Measurements from ENCODE around the gene TMEM132A. TPM values are rescaled to one million over a fixed set of nuclear protein-coding genes. Genes with fewer than 3 reads are reported as not detected.

The TMEM132A gene
- total RNA-seq, 3 donors from 2014 or later, result 2.9 to 11.0 (median 8.5) TPM

DNA sequence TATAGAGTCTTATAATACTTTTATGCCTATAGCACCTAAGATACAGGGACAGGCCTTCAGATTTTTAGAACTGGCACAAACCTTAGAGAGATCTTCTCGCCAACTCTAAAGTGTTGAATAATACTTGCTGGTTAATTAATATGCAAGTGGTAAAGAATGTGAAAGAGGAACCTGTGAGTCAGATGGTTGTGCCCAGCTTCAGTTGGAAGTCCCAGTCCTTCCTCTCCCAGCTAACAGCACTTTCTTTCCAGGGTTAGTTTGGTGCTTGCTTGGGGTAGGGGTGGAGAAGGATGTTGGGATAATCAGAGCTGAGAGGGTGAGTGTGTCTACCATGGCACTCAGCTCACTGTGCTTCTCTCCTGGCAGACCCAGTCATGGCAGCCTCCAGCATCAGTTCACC is 4.9 kb upstream of the TMEM132A start:
- H3K36me3 ChIP-seq, result peaks cover 15% of the 10 kb centered on the region
- intact Hi-C loops (cut with DNase I; ENCODE audit: low total_unique reads), result no loop called here
- H3K4me3 ChIP-seq, result no peak overlapping the region
- DNase-seq (ENCODE audit: low spot score in 2 of 2), result no peak
- peaks cover 4% of the 10 kb centered on the region in 2 donors for H3K4me1 ChIP-seq
- H3K27me3 ChIP-seq, result no peaks in the 10 kb centered on the region
- no peaks in the 10 kb centered on the region for H3K9me3 ChIP-seq
- TF ChIP-seq, protein P1, sequence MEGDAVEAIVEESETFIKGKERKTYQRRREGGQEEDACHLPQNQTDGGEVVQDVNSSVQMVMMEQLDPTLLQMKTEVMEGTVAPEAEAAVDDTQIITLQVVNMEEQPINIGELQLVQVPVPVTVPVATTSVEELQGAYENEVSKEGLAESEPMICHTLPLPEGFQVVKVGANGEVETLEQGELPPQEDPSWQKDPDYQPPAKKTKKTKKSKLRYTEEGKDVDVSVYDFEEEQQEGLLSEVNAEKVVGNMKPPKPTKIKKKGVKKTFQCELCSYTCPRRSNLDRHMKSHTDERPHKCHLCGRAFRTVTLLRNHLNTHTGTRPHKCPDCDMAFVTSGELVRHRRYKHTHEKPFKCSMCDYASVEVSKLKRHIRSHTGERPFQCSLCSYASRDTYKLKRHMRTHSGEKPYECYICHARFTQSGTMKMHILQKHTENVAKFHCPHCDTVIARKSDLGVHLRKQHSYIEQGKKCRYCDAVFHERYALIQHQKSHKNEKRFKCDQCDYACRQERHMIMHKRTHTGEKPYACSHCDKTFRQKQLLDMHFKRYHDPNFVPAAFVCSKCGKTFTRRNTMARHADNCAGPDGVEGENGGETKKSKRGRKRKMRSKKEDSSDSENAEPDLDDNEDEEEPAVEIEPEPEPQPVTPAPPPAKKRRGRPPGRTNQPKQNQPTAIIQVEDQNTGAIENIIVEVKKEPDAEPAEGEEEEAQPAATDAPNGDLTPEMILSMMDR (IDR thresholded peaks at IDR 0.05), result no peak
- TF ChIP-seq POLR2AphosphoS5 (IDR thresholded peaks at IDR 0.05), result no peak
- no peak for TF ChIP-seq POLR2A (IDR thresholded peaks at IDR 0.05)
- no peak overlapping the region for H3K27ac ChIP-seq

- DNase-seq (ENCODE audit: low spot score in 2 of 2), result no peak
- Histone ChIP-seq H3K27me3 (no peaks in the 10 kb centered on the region), H3K4me1 (peaks cover 4% of the 10 kb centered on the region in 2 donors), H3K27ac (no peak overlapping the region), H3K36me3 (peaks cover 15% of the 10 kb centered on the region), H3K4me3 (no peak overlapping the region), H3K9me3 (no peaks in the 10 kb centered on the region)
- intact Hi-C loops (cut with DNase I; ENCODE audit: low total_unique reads), result no loop called here
- TF ChIP-seq, protein P1 (IDR thresholded peaks at IDR 0.05), result no peak
- TF ChIP-seq POLR2AphosphoS5 (IDR thresholded peaks at IDR 0.05) (no peak), POLR2A (IDR thresholded peaks at IDR 0.05) (no peak)
These were observed 4.3 kb upstream of the TMEM132A start for GRCh38 chr11:60919956-60920355.

DNA sequence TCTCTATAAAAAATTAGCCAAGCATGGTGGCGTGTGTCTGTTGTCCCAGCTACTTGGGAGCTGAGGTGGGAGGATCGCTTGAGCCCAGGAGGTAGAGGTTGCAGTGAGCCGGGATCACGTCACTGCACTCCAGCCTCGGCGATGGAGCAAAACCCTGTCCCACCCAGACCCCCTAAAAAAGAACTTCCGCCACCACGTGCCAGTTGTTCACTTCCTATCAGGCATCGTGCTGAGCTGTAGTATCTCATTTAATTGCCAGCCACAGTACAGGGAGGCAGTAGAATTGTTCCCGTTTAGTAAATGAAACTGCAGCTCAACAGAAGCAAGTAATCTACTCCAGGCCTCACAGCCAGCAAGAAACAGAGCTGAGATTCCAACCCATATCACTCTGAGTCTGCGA is 3.0 kb upstream of the TMEM132A start:
- intact Hi-C loops (cut with DNase I; ENCODE audit: low total_unique reads), result no loop called here
- no peaks in the 10 kb centered on the region for H3K9me3 ChIP-seq
- DNase-seq (ENCODE audit: low spot score in 2 of 2), result no peak
- TF ChIP-seq, protein P1 (IDR thresholded peaks at IDR 0.05), result no peak
- TF ChIP-seq POLR2A (IDR thresholded peaks at IDR 0.05) (no peak), POLR2AphosphoS5 (IDR thresholded peaks at IDR 0.05) (no peak)
- no peak overlapping the region for H3K27ac ChIP-seq
- H3K4me3 ChIP-seq, result no peak overlapping the region
- no peaks in the 10 kb centered on the region for H3K27me3 ChIP-seq
- peaks cover 15% of the 10 kb centered on the region for H3K36me3 ChIP-seq
- H3K4me1 ChIP-seq, result peaks cover 0 to 4% of the 10 kb centered on the region in 2 donors

- H3K27me3 ChIP-seq, result no peaks in the 10 kb centered on the region
- no peak overlapping the region for H3K27ac ChIP-seq
- peaks cover 15% of the 10 kb centered on the region for H3K36me3 ChIP-seq
- TF ChIP-seq POLR2A (IDR thresholded peaks at IDR 0.05), result no peak
- no peak for TF ChIP-seq POLR2AphosphoS5 (IDR thresholded peaks at IDR 0.05)
- TF ChIP-seq, protein P1 (IDR thresholded peaks at IDR 0.05), result no peak
- H3K9me3 ChIP-seq, result no peaks in the 10 kb centered on the region
- DNase-seq (ENCODE audit: low spot score in 2 of 2), result no peak
- intact Hi-C loops (cut with DNase I; ENCODE audit: low total_unique reads), result no loop called here
- H3K4me3 ChIP-seq, result no peak overlapping the region
- peaks cover 0 to 1% of the 10 kb centered on the region in 2 donors for H3K4me1 ChIP-seq
These were observed 2.4 kb upstream of the TMEM132A start for GRCh38 chr11:60921777-60922335.

DNA sequence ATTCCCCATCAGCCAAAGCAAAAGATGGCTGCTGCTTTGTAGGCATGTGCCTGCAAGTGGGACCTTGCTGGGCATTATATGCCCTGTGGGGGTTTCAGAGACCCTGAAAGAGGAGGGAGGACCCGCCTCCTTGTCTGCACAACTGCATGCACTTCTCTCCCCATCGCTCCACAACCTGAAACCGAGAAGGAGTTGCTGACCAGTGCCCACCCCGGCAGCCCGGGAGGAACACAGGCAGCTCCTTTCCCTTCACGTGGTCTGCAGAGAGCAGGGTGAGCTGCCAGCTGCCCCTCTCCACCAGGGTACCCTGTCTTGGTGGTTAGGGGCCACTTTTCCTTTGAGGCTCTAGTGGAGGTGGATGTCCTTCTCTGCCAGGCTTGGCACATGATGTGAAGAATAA is 1.4 kb upstream of the TMEM132A start:
- H3K4me3 ChIP-seq, result no peak overlapping the region
- no peaks in the 10 kb centered on the region for H3K4me1 ChIP-seq
- no peak overlapping the region for H3K27ac ChIP-seq
- no peak for DNase-seq (ENCODE audit: low spot score in 2 of 2)
- H3K27me3 ChIP-seq, result no peaks in the 10 kb centered on the region
- no peaks in the 10 kb centered on the region for H3K9me3 ChIP-seq
- intact Hi-C loops (cut with DNase I; ENCODE audit: low total_unique reads), result no loop called here
- peaks cover 15% of the 10 kb centered on the region for H3K36me3 ChIP-seq
- TF ChIP-seq POLR2A (IDR thresholded peaks at IDR 0.05) (no peak), POLR2AphosphoS5 (IDR thresholded peaks at IDR 0.05) (no peak)
- TF ChIP-seq, protein P1 (IDR thresholded peaks at IDR 0.05), result no peak
